GM19455 (cell line): ENCODE measurements around the gene GMDS.

ENCODE experiments used
- ATAC-seq: cut with Tn5 transposase; IDR thresholded peaks from one replicate; pipeline ENCODE4 v1.9.1; 2021; ENCODE audit not compliant: unreplicated experiment

The GMDS gene

GRCh38 chr6:2242311-2242710, 3.1 kb downstream of the GMDS start:
- ATAC-seq: no peak

- ATAC-seq: no peak
Measured at GRCh38 chr6:2240961-2241360, 4.4 kb downstream of the GMDS start.

GRCh38 chr6:2237001-2237400, 8.4 kb downstream of the GMDS start:
- no peak for ATAC-seq

GRCh38 chr6:2235777-2236495, 9.5 kb downstream of the GMDS start:
- ATAC-seq: no peak

GRCh38 chr6:2232445-2232844, 13.0 kb downstream of the GMDS start:
- no peak for ATAC-seq

- ATAC-seq: no peak
Measured at GRCh38 chr6:2231438-2231837, 14.0 kb downstream of the GMDS start.

GRCh38 chr6:2230659-2231277, 14.6 kb downstream of the GMDS start:
- ATAC-seq: no peak

GRCh38 chr6:2229742-2230141, 15.7 kb downstream of the GMDS start:
- ATAC-seq: no peak

- ATAC-seq: no peak
Measured at GRCh38 chr6:2229039-2229438, 16.4 kb downstream of the GMDS start.

GRCh38 chr6:2228392-2228791, 17.0 kb downstream of the GMDS start:
- ATAC-seq: no peak

GRCh38 chr6:2226775-2227174, 18.6 kb downstream of the GMDS start:
- no peak for ATAC-seq

- no peak for ATAC-seq
Measured at GRCh38 chr6:2225422-2226392, 19.7 kb downstream of the GMDS start.

GRCh38 chr6:2224847-2225382, 20.5 kb downstream of the GMDS start:
- no peak for ATAC-seq

GRCh38 chr6:2222275-2222842, 23.0 kb downstream of the GMDS start:
- ATAC-seq: no peak

GRCh38 chr6:2221726-2222274, 23.6 kb downstream of the GMDS start:
- peak; percentile 59 for ATAC-seq

GRCh38 chr6:2220154-2220553, 25.3 kb downstream of the GMDS start:
- no peak for ATAC-seq

GRCh38 chr6:2218866-2219265, 26.5 kb downstream of the GMDS start:
- no peak for ATAC-seq

- ATAC-seq: no peak
Measured at GRCh38 chr6:2216794-2217383, 28.5 kb downstream of the GMDS start.

- ATAC-seq: no peak
Measured at GRCh38 chr6:2215342-2215741, 30.1 kb downstream of the GMDS start.

- no peak for ATAC-seq
Measured at GRCh38 chr6:2213086-2213485, 32.3 kb downstream of the GMDS start.
